WTC11 (cell line): Measurements from ENCODE around the gene TFDP1. TPM values are rescaled to one million over a fixed set of nuclear protein-coding genes. Genes with fewer than 3 reads are reported as not detected.
A peak's percentile ranks its signal among the peaks of the same experiment; 100 is the strongest.

ENCODE experiments used
- ATAC-seq: fragments of 200-7000 bp; cut with Tn5 transposase; 2 replicates; pipeline ENCODE4 v1.10.0; 2021; ENCODE audit warnings: mild to moderate bottlenecking, moderate library complexity
- Bru-seq: library from RNA; stranded (reverse); fragments of 400-500 nt; gene quantifications from one replicate; lab custom pipeline; 2021; lab: Mats Ljungman, UMichigan
- CTCF ChIA-PET: fragments of 300-600 bp; sonication (Branson Sonifier 250); formaldehyde crosslinking; loops from one replicate; lab custom pipeline; 2021; ENCODE audit warnings: antibody characterized with exemption; lab: Charles Lee
- POLR2A ChIA-PET: fragments of 350-600 bp; sonication (Branson Sonifier 250); formaldehyde crosslinking; loops from one replicate; lab custom pipeline; 2021; ENCODE audit warnings: antibody characterized with exemption; lab: Charles Lee
- DNase-seq: peaks from one replicate; pipeline ENCODE4 v3.0.0; 2021; ENCODE audit warnings: low spot score
- H3K27ac Mint-ChIP-seq: 2 replicates; pipeline ENCODE4 v1.8.0; 2021; ENCODE audit warnings: mixed read lengths
- H3K27me3 Mint-ChIP-seq: 2 replicates; pipeline ENCODE4 v1.8.0; 2021; ENCODE audit warnings: low read depth, mild to moderate bottlenecking, moderate library complexity, mixed read lengths
- H3K36me3 Mint-ChIP-seq: 2 replicates; pipeline ENCODE4 v1.8.0; 2021; ENCODE audit warnings: mixed read lengths
- H3K4me1 Mint-ChIP-seq: 2 replicates; pipeline ENCODE4 v1.8.0; 2022; ENCODE audit warnings: mixed read lengths
- H3K4me3 Mint-ChIP-seq: 2 replicates; pipeline ENCODE4 v1.8.0; 2021; ENCODE audit warnings: mild to moderate bottlenecking, moderate library complexity, mixed read lengths
- H3K9me3 Mint-ChIP-seq: 2 replicates; pipeline ENCODE4 v1.8.0; 2021; ENCODE audit warnings: mixed read lengths
- AFF4 ChIP-seq: sonication (generic); formaldehyde crosslinking; IDR thresholded peaks from 2 replicates; pipeline ENCODE4 v1.8.1; 2023; ENCODE audit warnings: mild to moderate bottlenecking, missing genetic modification reagents, borderline replicate concordance
- CREM ChIP-seq: sonication (generic); formaldehyde crosslinking; IDR thresholded peaks from 2 replicates; pipeline ENCODE4 v1.8.1; 2022; ENCODE audit warnings: mild to moderate bottlenecking, missing genetic modification reagents, moderate library complexity
- ELF4 ChIP-seq: sonication (generic); formaldehyde crosslinking; IDR thresholded peaks from 2 replicates; pipeline ENCODE4 v1.8.1; 2022; ENCODE audit warnings: low read depth, mild to moderate bottlenecking, moderate library complexity, missing genetic modification reagents
- EMX1 ChIP-seq: fragments of 250-450 bp; sonication (Bioruptor Pico); IDR thresholded peaks from 2 replicates; pipeline ENCODE4 v1.8.0; 2021; ENCODE audit warnings: mild to moderate bottlenecking
- ETV6 ChIP-seq: sonication (generic); formaldehyde crosslinking; IDR thresholded peaks from 2 replicates; pipeline ENCODE4 v1.8.1; 2022; ENCODE audit warnings: mild to moderate bottlenecking, missing genetic modification reagents
- FOXK1 ChIP-seq: sonication (generic); formaldehyde crosslinking; IDR thresholded peaks from 2 replicates; pipeline ENCODE4 v1.8.0; 2022; ENCODE audit warnings: mild to moderate bottlenecking, moderate library complexity, missing genetic modification reagents
- FOXP4 ChIP-seq: sonication (generic); formaldehyde crosslinking; IDR thresholded peaks from 2 replicates; pipeline ENCODE4 v1.8.0; 2022; ENCODE audit warnings: mild to moderate bottlenecking, missing genetic modification reagents
- KAT7 ChIP-seq: sonication (generic); formaldehyde crosslinking; IDR thresholded peaks from 2 replicates; pipeline ENCODE4 v1.8.1; 2023; ENCODE audit warnings: missing genetic modification reagents, mild to moderate bottlenecking, borderline replicate concordance
- MLX ChIP-seq: sonication (generic); formaldehyde crosslinking; IDR thresholded peaks from 2 replicates; pipeline ENCODE4 v1.8.1; 2023; ENCODE audit warnings: mild to moderate bottlenecking, missing genetic modification reagents, moderate library complexity
- NR2C2 ChIP-seq: sonication (generic); formaldehyde crosslinking; IDR thresholded peaks from 2 replicates; pipeline ENCODE4 v1.8.0; 2022; ENCODE audit warnings: mild to moderate bottlenecking, missing genetic modification reagents
- SMAD4 ChIP-seq: sonication (generic); formaldehyde crosslinking; IDR thresholded peaks from 2 replicates; pipeline ENCODE4 v1.8.0; 2022; ENCODE audit warnings: mild to moderate bottlenecking, missing genetic modification reagents
- SOX15 ChIP-seq: fragments of 250-450 bp; sonication (Bioruptor Pico); IDR thresholded peaks from 2 replicates; pipeline ENCODE4 v1.9.0; 2021; ENCODE audit warnings: mild to moderate bottlenecking
- TEAD4 ChIP-seq: sonication (generic); formaldehyde crosslinking; IDR thresholded peaks from 2 replicates; pipeline ENCODE4 v1.8.0; 2022; ENCODE audit warnings: mild to moderate bottlenecking, missing genetic modification reagents
- ZBTB43 ChIP-seq: sonication (generic); formaldehyde crosslinking; IDR thresholded peaks from 2 replicates; pipeline ENCODE4 v1.8.1; 2023; ENCODE audit warnings: mild to moderate bottlenecking, missing genetic modification reagents
- ZMAT4 ChIP-seq: fragments of 250-450 bp; sonication (Bioruptor Pico); IDR thresholded peaks from 2 replicates; pipeline ENCODE4 v1.9.0; 2021; ENCODE audit warnings: mild to moderate bottlenecking
- ZNF317 ChIP-seq: sonication (generic); formaldehyde crosslinking; IDR thresholded peaks from 2 replicates; pipeline ENCODE4 v1.8.1; 2023; ENCODE audit warnings: low read depth, mild to moderate bottlenecking, moderate library complexity, missing genetic modification reagents, borderline replicate concordance
- ZNF396 ChIP-seq: fragments of 250-450 bp; sonication (Bioruptor Pico); IDR thresholded peaks from 2 replicates; pipeline ENCODE4 v1.8.0; 2021; ENCODE audit warnings: mild to moderate bottlenecking, moderate library complexity, borderline replicate concordance
- ZNF512 ChIP-seq: sonication (generic); formaldehyde crosslinking; IDR thresholded peaks from 2 replicates; pipeline ENCODE4 v1.8.1; 2022; ENCODE audit warnings: missing genetic modification reagents, borderline replicate concordance
- long read RNA-seq, 3 experiments: library from RNA in 1 of 3; library from capped mRNA in 1 of 3; library from polyadenylated mRNA in 1 of 3; unstranded in 2 of 3; stranded (forward) in 1 of 3; transcript quantifications; one replicate each; pipeline ENCODE4 v2.0.0, GENCODE V29; 2021
- total RNA-seq: library from RNA; stranded (reverse); gene quantifications from 3 replicates; pipeline ENCODE4 v1.2.3, GENCODE V29; 2021
- TF ChIP-seq, protein P1 (sequence below): sonication (generic); formaldehyde crosslinking; IDR thresholded peaks from 2 replicates; pipeline ENCODE4 v1.8.0; 2023; ENCODE audit warnings: missing genetic modification reagents
- TF ChIP-seq, protein P2 (sequence below): sonication (generic); formaldehyde crosslinking; IDR thresholded peaks from 2 replicates; pipeline ENCODE4 v1.8.1; 2022; ENCODE audit warnings: mild to moderate bottlenecking, moderate library complexity, missing genetic modification reagents
- TF ChIP-seq, protein P3 (sequence below): sonication (generic); formaldehyde crosslinking; IDR thresholded peaks from 2 replicates; pipeline ENCODE4 v1.8.0; 2022; ENCODE audit warnings: mild to moderate bottlenecking, missing genetic modification reagents

TFDP1 gene
- total RNA-seq (52.6 to 61.2 TPM (median 54.1 TPM) in 3 replicates), Bru-seq, nascent RNA (percentile 64 among the genes with signal in this experiment)
- long read RNA-seq, experiment 1, transcript TFDP1-201 (12 exons, 2,648 nt): major isoform, 176 of 524 reads
- long read RNA-seq, experiment 1, partial matches to known transcripts: 53 of 524 reads
- long read RNA-seq, experiment 1, other reads (novel, unspliced or antisense): 291 of 524 reads
- long read RNA-seq, experiment 2, transcript TFDP1-201 (12 exons, 2,648 nt): major isoform, 15 of 94 reads
- long read RNA-seq, experiment 2, partial matches to known transcripts: 24 of 94 reads
- long read RNA-seq, experiment 2, other reads (novel, unspliced or antisense): 52 of 94 reads
- long read RNA-seq, experiment 3, partial matches to known transcripts: 26 of 56 reads
- long read RNA-seq, experiment 3, other reads (novel, unspliced or antisense): 30 of 56 reads

DNA sequence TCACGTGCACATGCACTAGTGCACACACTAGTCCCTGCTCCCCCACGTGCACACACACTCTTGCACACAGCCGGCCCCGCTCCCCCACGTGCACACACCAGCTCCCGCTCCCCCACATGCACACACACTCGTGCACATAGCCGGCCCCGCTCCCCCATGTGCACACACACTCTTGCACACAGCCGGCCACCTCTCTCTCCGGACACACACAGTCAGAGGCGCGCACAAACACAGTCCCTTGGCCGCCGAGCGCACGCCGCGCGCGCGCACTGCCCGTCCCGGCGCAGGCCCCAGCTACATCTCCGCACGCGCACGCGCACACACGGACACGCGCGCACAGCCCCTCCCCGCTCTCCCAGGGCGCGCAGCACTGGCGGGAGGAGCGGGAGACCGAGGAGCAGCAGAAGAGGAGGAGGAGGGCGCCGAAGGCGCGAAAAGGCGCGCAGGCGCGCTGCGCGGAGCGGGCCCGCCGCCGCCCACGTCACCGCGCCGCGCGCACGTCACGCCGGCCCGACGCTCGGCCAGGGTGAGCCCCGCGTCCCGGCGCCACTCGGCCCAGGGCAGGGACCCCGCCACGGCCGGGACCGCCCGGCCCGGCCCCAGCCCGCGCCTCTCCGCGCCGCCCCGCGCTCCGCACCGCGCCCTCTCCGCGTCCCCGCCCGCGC is at the start of gene TFDP1:
TFDP1 (plus strand) TSS at position 549 of the 665 bp plus-strand sequence. CDS start 1,085 bp downstream, outside the sequence.
- ChIA-PET POLR2A (no interaction called here), CTCF (interaction anchor here (0.6 to 1.0 kb wide), 2 partner anchors 22 to 133 kb away, joined by 3 to 4 read pairs; no protein-coding TSS in a partner anchor)
- no peaks in the 10 kb centered on the region for H3K27me3 Mint-ChIP-seq
- no peaks in the 10 kb centered on the region for H3K9me3 Mint-ChIP-seq
- ATAC-seq: peak; percentile 90
- H3K4me1 Mint-ChIP-seq: peaks cover 12% of the 10 kb centered on the region
- H3K36me3 Mint-ChIP-seq: peaks cover 21% of the 10 kb centered on the region
- peak; percentile 82 for DNase-seq
- peak within 1 kb of the TSS; percentile 81 for H3K4me3 Mint-ChIP-seq
- no peak within 1 kb of the TSS for H3K27ac Mint-ChIP-seq
- TF ChIP-seq ETV6 (CRISPR knock-in tag) (peak; percentile 55; the same call in 1 of the 2 replicates), ZBTB43 (peak; percentile 99), FOXK1 (CRISPR knock-in tag) (0 out of 2 replicates have a peak, but pooled peaks have one; percentile 55), ZNF512 (no peak), SMAD4 (no peak), TEAD4 (CRISPR knock-in tag) (no peak), EMX1 (CRISPR knock-in tag) (no peak), ZMAT4 (CRISPR knock-in tag) (no peak), NR2C2 (no peak), ZNF396 (no peak), FOXP4 (CRISPR knock-in tag) (no peak; the same call in 1 of the 2 replicates), MLX (CRISPR knock-in tag) (no peak), ELF4 (CRISPR knock-in tag) (no peak), KAT7 (CRISPR knock-in tag) (no peak), AFF4 (CRISPR knock-in tag) (no peak), ZNF317 (no peak), SOX15 (CRISPR knock-in tag) (no peak), CREM (peak; percentile 82; the same call in 1 of the 2 replicates)
- TF ChIP-seq, protein P1, sequence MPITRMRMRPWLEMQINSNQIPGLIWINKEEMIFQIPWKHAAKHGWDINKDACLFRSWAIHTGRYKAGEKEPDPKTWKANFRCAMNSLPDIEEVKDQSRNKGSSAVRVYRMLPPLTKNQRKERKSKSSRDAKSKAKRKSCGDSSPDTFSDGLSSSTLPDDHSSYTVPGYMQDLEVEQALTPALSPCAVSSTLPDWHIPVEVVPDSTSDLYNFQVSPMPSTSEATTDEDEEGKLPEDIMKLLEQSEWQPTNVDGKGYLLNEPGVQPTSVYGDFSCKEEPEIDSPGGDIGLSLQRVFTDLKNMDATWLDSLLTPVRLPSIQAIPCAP (CRISPR knock-in tag): no peak
- TF ChIP-seq, protein P2, sequence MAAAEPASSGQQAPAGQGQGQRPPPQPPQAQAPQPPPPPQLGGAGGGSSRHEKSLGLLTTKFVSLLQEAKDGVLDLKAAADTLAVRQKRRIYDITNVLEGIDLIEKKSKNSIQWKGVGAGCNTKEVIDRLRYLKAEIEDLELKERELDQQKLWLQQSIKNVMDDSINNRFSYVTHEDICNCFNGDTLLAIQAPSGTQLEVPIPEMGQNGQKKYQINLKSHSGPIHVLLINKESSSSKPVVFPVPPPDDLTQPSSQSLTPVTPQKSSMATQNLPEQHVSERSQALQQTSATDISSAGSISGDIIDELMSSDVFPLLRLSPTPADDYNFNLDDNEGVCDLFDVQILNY (CRISPR knock-in tag): peak; percentile 98
- TF ChIP-seq, protein P3, sequence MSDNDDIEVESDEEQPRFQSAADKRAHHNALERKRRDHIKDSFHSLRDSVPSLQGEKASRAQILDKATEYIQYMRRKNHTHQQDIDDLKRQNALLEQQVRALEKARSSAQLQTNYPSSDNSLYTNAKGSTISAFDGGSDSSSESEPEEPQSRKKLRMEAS (CRISPR knock-in tag): peak; percentile 73; the same call in 1 of the 2 replicates
